ENCODE data around the gene TNFAIP8L3.

TNFAIP8L3 gene

DNA sequence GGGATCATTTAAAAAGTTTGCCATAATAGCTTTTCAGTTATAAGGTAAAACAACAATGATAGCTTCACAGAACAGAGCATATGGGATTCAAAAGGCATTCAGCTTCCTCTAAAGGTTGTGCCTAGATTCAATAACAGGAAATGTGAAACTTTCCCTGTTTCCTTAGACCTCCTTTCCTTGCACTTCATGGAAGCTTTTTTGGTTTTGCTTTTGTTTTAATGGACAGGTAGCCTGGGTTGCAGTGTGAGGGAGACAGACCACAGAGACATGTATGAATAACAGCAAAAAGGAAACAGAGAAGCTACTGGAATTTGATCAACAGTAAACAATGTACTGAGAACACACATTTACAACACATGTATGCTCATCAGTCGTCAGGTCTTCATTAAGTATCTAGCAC, 2.3 kb upstream of the TNFAIP8L3 start:
- TF ChIP-seq CTCF (IDR thresholded peaks at IDR 0.05; ENCODE audit: low read depth, low read length), result no peak
- no peak for DNase-seq
- H3K27me3 ChIP-seq (ENCODE audit: insufficient read depth, low read depth, severe bottlenecking), result peaks cover 6% of the 10 kb centered on the region
- no peak overlapping the region for H3K4me3 ChIP-seq (ENCODE audit: low read depth, low read length)
- H3K27ac ChIP-seq, result no peak overlapping the region
- H3K9me3 ChIP-seq (ENCODE audit: severe bottlenecking), result no peaks in the 10 kb centered on the region
- H3K36me3 ChIP-seq, result no peaks in the 10 kb centered on the region

- Histone ChIP-seq H3K4me3 (ENCODE audit: low read depth, low read length) (peak overlapping the region; percentile 83), H3K36me3 (no peaks in the 10 kb centered on the region), H3K27me3 (ENCODE audit: insufficient read depth, low read depth, severe bottlenecking) (peaks cover 6% of the 10 kb centered on the region), H3K9me3 (ENCODE audit: severe bottlenecking) (no peaks in the 10 kb centered on the region), H3K27ac (no peak overlapping the region)
- no peak for TF ChIP-seq CTCF (IDR thresholded peaks at IDR 0.05; ENCODE audit: low read depth, low read length)
- no peak for DNase-seq
These were observed 1.1 kb upstream of the TNFAIP8L3 start for GRCh38 chr15:51095681-51096331.

DNA sequence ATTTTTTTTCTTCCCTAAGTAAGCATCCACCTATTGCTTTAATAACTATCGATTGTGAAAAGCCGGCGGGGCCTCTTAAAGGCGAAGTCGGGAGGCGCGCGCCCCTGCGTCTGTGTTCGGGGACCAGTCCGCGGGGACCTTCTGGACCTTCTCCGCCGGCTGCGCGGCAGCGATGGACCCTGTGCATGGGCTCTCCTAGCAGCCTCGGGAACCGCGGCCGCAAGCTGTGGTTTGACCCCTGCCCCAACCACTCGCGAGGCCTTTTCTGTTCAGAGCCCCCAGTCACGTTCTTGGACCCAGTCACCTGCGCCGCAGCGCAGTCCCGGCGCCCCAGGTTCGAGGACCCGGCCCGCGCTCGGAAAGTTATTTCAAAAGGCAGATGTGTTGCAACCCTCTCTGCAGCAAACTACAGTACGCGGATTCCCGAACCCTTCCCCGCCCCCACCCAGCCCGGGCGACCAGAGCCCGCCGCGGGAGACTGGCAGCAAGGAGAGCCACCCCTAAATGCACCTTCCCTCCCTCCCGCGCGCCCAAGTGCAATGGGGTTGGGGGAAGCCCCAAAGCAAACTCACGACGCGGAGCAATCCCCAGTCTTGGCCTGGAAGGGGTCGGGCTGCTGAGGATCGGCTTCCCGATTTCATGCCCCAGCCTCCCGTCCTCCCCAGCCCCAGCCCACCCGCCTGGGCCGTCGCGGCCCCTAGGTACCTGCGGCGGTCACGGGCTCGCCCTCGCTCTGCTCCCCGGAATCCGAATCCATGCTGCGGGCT, 684 bp downstream of the TNFAIP8L3 start:
- no peak overlapping the region for H3K27ac ChIP-seq
- H3K36me3 ChIP-seq, result no peaks in the 10 kb centered on the region
- H3K4me3 ChIP-seq (ENCODE audit: low read depth, low read length), result peak overlapping the region; percentile 62
- no peaks in the 10 kb centered on the region for H3K9me3 ChIP-seq (ENCODE audit: severe bottlenecking)
- no peak for TF ChIP-seq CTCF (IDR thresholded peaks at IDR 0.05; ENCODE audit: low read depth, low read length)
- peaks cover 6% of the 10 kb centered on the region for H3K27me3 ChIP-seq (ENCODE audit: insufficient read depth, low read depth, severe bottlenecking)
- peak; percentile 15 for DNase-seq

- Histone ChIP-seq H3K27me3 (ENCODE audit: insufficient read depth, low read depth, severe bottlenecking) (peaks cover 6% of the 10 kb centered on the region), H3K36me3 (no peaks in the 10 kb centered on the region), H3K9me3 (ENCODE audit: severe bottlenecking) (no peaks in the 10 kb centered on the region), H3K27ac (no peak overlapping the region), H3K4me3 (ENCODE audit: low read depth, low read length) (peak overlapping the region; percentile 62; the same call in 1 of the 2 replicates)
- TF ChIP-seq CTCF (IDR thresholded peaks at IDR 0.05; ENCODE audit: low read depth, low read length), result no peak
- no peak for DNase-seq
These were observed 1.2 kb downstream of the TNFAIP8L3 start for GRCh38 chr15:51093488-51093838.

- TF ChIP-seq CTCF (IDR thresholded peaks at IDR 0.05; ENCODE audit: low read depth, low read length), result no peak
- peaks cover 6% of the 10 kb centered on the region for H3K27me3 ChIP-seq (ENCODE audit: insufficient read depth, low read depth, severe bottlenecking)
- H3K4me3 ChIP-seq (ENCODE audit: low read depth, low read length), result no peak overlapping the region
- no peaks in the 10 kb centered on the region for H3K36me3 ChIP-seq
- no peak overlapping the region for H3K27ac ChIP-seq
- H3K9me3 ChIP-seq (ENCODE audit: severe bottlenecking), result no peaks in the 10 kb centered on the region
- DNase-seq, result no peak
These were observed 2.1 kb downstream of the TNFAIP8L3 start for GRCh38 chr15:51092480-51093040.

All from WERI-Rb-1 (cell line).